Breast epithelium (tissue), 3 donors: Measurements from ENCODE around the gene H19.

Source experiments
- CTCF ChIP-seq, 3 donors: fragments of 450-650 bp; IDR thresholded peaks; one replicate each; pipeline ENCODE4 v1.5.1; 2016 to 2017; ENCODE audit warnings: antibody characterized with exemption in 3 of 3, mild to moderate bottlenecking in 3 of 3, moderate library complexity in 3 of 3
- POLR2A ChIP-seq: fragments of 450-650 bp; IDR thresholded peaks from one replicate; pipeline ENCODE4 v1.6.1; 2016; ENCODE audit warnings: antibody characterized with exemption, mild to moderate bottlenecking, moderate library complexity
- POLR2AphosphoS5 ChIP-seq, 3 donors: sonication (generic); formaldehyde crosslinking; IDR thresholded peaks; one replicate each; pipeline ENCODE4 v1.6.1; 2017; ENCODE audit warnings: antibody characterized with exemption in 3 of 3

- TF ChIP-seq CTCF (IDR thresholded peaks at IDR 0.05) (no peak), POLR2A (no peak), POLR2AphosphoS5 (IDR thresholded peaks at IDR 0.05) (no peak)
Observed at GRCh38 chr11:1983601-1983961, 14.1 kb downstream of the H19 start.
